Activated CD8-positive, alpha-beta T cell treated with anti-CD3 and anti-CD28 coated beads for 36 hours (primary cell): ENCODE results near the gene ZG16. TPM values are rescaled to one million over a fixed set of nuclear protein-coding genes. Genes with fewer than 3 reads are reported as not detected.

Experiments
- ATAC-seq: fragments of 200-7000 bp; cut with Tn5 transposase; one replicate; pipeline ENCODE4 v1.10.0; 2021; ENCODE audit warnings: mild to moderate bottlenecking, moderate library complexity
- CTCF ChIA-PET: fragments of 350-600 bp; sonication (Branson Sonifier 250); formaldehyde crosslinking; loops from one replicate; lab custom pipeline; 2021; ENCODE audit warnings: antibody characterized with exemption; lab: Charles Lee
- POLR2A ChIA-PET: fragments of 350-600 bp; sonication (Branson Sonifier 250); formaldehyde crosslinking; loops from one replicate; lab custom pipeline; 2021; ENCODE audit warnings: antibody characterized with exemption; lab: Charles Lee
- DNase-seq: peaks from one replicate; pipeline ENCODE4 v3.0.0-alpha.2; 2020
- H3K27ac Mint-ChIP-seq: one replicate; pipeline ENCODE4 v1.8.0; 2021; ENCODE audit warnings: mild to moderate bottlenecking, mixed read lengths
- H3K27me3 Mint-ChIP-seq: one replicate; pipeline ENCODE4 v1.8.0; 2021; ENCODE audit warnings: mixed read lengths
- H3K36me3 Mint-ChIP-seq: one replicate; pipeline ENCODE4 v1.8.0; 2021; ENCODE audit warnings: low read depth, mixed read lengths
- H3K4me1 Mint-ChIP-seq: one replicate; pipeline ENCODE4 v1.8.0; 2021; ENCODE audit warnings: low read depth, mixed read lengths
- H3K4me3 Mint-ChIP-seq: one replicate; pipeline ENCODE4 v1.8.0; 2021; ENCODE audit warnings: mild to moderate bottlenecking, moderate library complexity, mixed read lengths
- H3K9me3 Mint-ChIP-seq: one replicate; pipeline ENCODE4 v1.8.0; 2021; ENCODE audit warnings: mixed read lengths
- intact Hi-C: fragments of 100-400 bp; cut with micrococcal nuclease; formaldehyde crosslinking; loops from one replicate; pipeline ENCODE4 v1.10.0; 2022
- total RNA-seq, 2 experiments: library from RNA; stranded (reverse); gene quantifications; one replicate each; pipeline ENCODE4 v1.2.3, GENCODE V29; 2021
- TF ChIP-seq, protein P1 (sequence below): fragments of 200-600 bp; IDR thresholded peaks from one replicate; pipeline ENCODE4 v1.8.0; 2022; ENCODE audit warnings: antibody characterized with exemption, mild to moderate bottlenecking

Gene ZG16
- total RNA-seq, 2 experiments from 2014 or later = not detected

GRCh38 chr16:29811170-29811895 lies 33.3 kb downstream of the ZG16 start:
- no peaks in the 10 kb centered on the region for H3K27me3 Mint-ChIP-seq
- no peaks in the 10 kb centered on the region for H3K9me3 Mint-ChIP-seq
- intact Hi-C loops = loop anchor here (10.0 kb wide), 1 partner anchor 107 kb away; no protein-coding TSS in a partner anchor
- CTCF ChIA-PET = interaction anchor here (2.6 kb wide), 1 partner anchor 37 kb away, joined by 10 read pairs; no protein-coding TSS in a partner anchor
- peak; percentile 90 for DNase-seq
- H3K4me3 Mint-ChIP-seq = peak overlapping the region; percentile 90
- H3K27ac Mint-ChIP-seq = peak overlapping the region; percentile 89
- H3K36me3 Mint-ChIP-seq = peaks cover 39% of the 10 kb centered on the region
- TF ChIP-seq, protein P1, sequence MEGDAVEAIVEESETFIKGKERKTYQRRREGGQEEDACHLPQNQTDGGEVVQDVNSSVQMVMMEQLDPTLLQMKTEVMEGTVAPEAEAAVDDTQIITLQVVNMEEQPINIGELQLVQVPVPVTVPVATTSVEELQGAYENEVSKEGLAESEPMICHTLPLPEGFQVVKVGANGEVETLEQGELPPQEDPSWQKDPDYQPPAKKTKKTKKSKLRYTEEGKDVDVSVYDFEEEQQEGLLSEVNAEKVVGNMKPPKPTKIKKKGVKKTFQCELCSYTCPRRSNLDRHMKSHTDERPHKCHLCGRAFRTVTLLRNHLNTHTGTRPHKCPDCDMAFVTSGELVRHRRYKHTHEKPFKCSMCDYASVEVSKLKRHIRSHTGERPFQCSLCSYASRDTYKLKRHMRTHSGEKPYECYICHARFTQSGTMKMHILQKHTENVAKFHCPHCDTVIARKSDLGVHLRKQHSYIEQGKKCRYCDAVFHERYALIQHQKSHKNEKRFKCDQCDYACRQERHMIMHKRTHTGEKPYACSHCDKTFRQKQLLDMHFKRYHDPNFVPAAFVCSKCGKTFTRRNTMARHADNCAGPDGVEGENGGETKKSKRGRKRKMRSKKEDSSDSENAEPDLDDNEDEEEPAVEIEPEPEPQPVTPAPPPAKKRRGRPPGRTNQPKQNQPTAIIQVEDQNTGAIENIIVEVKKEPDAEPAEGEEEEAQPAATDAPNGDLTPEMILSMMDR = no peak
- ATAC-seq = peak; percentile 47
- H3K4me1 Mint-ChIP-seq = peaks cover 51% of the 10 kb centered on the region
- POLR2A ChIA-PET = interaction anchor here (0.6 to 9.5 kb wide), 5 partner anchors 11 to 185 kb away, joined by 3 to 167 read pairs (median 4); partner anchors contain the start of genes KIF22, MVP and PAGR1

DNA sequence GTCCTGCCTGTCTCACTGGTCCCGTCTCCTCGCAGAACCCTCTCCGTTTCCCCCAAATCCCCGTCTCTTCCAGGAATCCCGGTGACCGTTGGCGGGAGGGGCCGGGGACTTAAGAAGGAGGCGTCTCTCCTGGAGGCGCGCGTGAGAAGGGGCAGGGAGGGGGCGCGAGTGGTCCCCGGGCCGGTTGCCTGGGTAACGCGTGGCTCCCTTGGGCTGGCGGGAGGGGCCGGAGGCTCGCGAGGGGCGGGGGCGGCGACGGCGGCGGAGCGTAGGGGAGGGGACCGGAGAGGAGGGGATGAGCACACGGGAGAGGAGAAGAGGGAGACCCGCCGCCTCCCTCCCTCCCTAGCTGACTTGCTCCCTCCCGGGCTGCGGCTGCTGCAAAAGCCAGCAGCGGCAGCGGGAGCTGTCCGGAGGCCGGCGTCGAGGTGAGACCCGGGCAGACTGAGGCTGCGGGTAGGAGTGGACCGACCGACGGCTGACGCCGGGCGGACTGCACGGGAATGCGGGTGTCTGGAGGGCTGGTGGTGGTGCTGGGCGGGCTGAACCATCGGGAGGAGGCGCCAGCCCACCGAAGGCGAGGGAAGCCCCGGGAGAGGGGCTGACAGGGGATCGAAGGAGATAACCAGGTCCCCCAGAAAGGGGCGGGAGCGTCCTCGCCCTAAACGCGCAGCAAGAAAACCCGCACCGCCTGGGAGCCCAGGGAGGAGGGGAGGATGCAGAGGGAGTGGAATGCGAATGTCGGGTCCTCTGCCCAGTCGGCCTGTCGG lies 34.0 kb downstream of the ZG16 start, which contains the start of gene PRRT2:
TSS of gene PRRT2 (plus strand) at position 298 of the 770 bp plus-strand sequence. CDS start 862 bp downstream, outside the sequence.
- Mint-ChIP-seq H3K9me3 (no peaks in the 10 kb centered on the region), H3K27ac (peak within 1 kb of the TSS; percentile 89), H3K36me3 (peaks cover 43% of the 10 kb centered on the region), H3K4me3 (peak within 1 kb of the TSS; percentile 90), H3K27me3 (no peaks in the 10 kb centered on the region), H3K4me1 (peaks cover 54% of the 10 kb centered on the region)
- ATAC-seq (no peak), DNase-seq (peak; percentile 66)
- ChIA-PET POLR2A (interaction anchor here (0.6 to 9.5 kb wide), 5 partner anchors 10 to 185 kb away, joined by 3 to 167 read pairs (median 4); partner anchors contain the start of genes KIF22, MVP and PAGR1), CTCF (interaction anchor here (2.6 kb wide), 1 partner anchor 36 kb away, joined by 10 read pairs; no protein-coding TSS in a partner anchor)
- intact Hi-C loops = loop anchor here (10.0 kb wide), 1 partner anchor 107 kb away; no protein-coding TSS in a partner anchor
- TF ChIP-seq, protein P1 = no peak

DNA sequence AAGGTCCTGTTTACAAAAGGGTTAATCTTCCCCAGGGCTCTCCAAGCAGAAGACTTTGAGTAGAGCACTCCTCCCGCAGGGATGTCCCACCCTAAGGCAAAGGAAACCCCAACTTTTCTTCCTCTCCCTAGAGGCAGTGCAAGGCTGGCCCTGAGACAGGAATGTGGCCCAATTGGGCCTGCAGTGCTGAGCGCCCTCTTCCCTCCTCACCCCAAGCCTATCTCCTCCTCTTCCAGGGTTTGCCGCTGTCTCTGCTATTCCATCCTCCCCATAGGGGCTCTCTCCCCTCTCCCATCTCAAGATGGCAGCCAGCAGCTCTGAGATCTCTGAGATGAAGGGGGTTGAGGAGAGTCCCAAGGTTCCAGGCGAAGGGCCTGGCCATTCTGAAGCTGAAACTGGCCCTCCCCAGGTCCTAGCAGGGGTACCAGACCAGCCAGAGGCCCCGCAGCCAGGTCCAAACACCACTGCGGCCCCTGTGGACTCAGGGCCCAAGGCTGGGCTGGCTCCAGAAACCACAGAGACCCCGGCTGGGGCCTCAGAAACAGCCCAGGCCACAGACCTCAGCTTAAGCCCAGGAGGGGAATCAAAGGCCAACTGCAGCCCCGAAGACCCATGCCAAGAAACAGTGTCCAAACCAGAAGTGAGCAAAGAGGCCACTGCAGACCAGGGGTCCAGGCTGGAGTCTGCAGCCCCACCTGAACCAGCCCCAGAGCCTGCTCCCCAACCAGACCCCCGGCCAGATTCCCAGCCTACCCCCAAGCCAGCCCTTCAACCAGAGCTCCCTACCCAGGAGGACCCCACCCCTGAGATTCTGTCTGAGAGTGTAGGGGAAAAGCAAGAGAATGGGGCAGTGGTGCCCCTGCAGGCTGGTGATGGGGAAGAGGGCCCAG lies 34.9 kb downstream of the ZG16 start:
- peak overlapping the region; percentile 90 for H3K4me3 Mint-ChIP-seq
- TF ChIP-seq, protein P1 = no peak

More for the DNA sequence above, 34.9 kb downstream of the ZG16 start:
- Mint-ChIP-seq H3K9me3 (no peaks in the 10 kb centered on the region), H3K27me3 (no peaks in the 10 kb centered on the region), H3K4me1 (peaks cover 57% of the 10 kb centered on the region), H3K27ac (no peak overlapping the region), H3K36me3 (peaks cover 37% of the 10 kb centered on the region)
- ChIA-PET POLR2A (interaction anchor here (1.0 to 9.5 kb wide), 4 partner anchors 9 to 220 kb away, joined by 3 to 167 read pairs (median 4); partner anchors contain the start of genes KIF22, MVP and PAGR1), CTCF (interaction anchor here (0.7 to 2.6 kb wide), 2 partner anchors 35 to 82 kb away, joined by 3 to 10 read pairs; no protein-coding TSS in a partner anchor)
- ATAC-seq = no peak
- intact Hi-C loops = loop anchor here (10.0 kb wide), 1 partner anchor 108 kb away; no protein-coding TSS in a partner anchor
- no peak for DNase-seq
